DMS 273 treated with DMSO at 0.1 percent for 48 hours (cell line): Measurements from ENCODE around the gene HBZ.
"Not testable (repeated sequence)": the region's sequence is repeated elsewhere in the genome, so short reads cannot be mapped to it uniquely, and the experiment has no call there.

Experiments
- DNase-seq: peaks from one replicate; lab custom pipeline; 2025; lab: John Stamatoyannopoulos, UW

The HBZ gene

DNA sequence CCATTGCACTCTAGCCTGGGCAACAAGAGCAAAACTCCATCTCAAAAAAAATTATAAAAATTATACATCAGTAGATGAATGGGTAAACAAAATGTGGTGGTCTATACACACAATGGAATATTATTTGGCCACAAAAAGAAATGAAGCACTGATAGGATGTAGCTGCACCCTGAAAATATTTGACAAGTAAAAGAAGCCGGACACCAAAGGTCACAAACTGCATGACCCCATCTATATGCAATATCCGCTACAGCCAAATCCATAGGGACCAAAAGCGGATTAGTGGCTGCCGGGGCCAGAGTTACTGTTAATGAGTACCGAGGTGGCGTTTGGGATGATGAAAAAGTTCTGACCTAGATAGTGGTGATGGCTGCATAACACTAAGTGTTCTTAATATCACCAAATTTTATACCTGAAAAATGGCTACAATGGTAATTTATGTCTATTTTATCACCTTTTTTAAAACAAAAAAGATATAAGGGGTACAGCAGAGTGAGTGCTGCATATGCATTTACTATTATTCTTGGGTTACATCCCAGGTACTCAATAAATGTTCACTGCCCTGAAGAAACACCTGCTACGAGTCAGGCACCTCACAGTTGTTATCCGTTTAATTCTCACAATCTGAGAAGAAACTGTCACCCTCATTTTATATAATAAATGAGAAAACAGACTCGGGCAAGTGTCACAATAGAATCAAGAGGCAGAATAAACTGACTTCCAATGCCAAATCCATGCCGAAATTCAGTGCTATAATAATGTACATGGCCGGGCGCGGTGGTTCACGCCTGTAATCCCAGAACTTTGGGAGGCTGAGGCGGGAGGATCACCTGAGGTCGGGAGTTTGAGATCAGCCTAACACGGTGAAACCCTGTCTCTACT is 27.0 kb downstream of the HBZ start:
- DNase-seq, result no peak

DNA sequence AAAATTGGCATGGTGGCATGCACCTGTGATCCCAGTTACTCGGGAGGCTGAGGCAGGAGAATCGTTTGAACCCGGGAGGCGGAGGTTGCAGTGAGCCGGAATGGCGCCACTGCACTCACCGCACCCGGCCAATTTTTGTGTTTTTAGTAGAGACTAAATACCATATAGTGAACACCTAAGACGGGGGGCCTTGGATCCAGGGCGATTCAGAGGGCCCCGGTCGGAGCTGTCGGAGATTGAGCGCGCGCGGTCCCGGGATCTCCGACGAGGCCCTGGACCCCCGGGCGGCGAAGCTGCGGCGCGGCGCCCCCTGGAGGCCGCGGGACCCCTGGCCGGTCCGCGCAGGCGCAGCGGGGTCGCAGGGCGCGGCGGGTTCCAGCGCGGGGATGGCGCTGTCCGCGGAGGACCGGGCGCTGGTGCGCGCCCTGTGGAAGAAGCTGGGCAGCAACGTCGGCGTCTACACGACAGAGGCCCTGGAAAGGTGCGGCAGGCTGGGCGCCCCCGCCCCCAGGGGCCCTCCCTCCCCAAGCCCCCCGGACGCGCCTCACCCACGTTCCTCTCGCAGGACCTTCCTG is 27.7 kb downstream of the HBZ start, which contains the start of gene HBQ1:
HBQ1 (plus strand) TSS at position 359 of the 575 bp plus-strand sequence; CDS start at position 387, 28 bp downstream.
- no peak for DNase-seq

DNA sequence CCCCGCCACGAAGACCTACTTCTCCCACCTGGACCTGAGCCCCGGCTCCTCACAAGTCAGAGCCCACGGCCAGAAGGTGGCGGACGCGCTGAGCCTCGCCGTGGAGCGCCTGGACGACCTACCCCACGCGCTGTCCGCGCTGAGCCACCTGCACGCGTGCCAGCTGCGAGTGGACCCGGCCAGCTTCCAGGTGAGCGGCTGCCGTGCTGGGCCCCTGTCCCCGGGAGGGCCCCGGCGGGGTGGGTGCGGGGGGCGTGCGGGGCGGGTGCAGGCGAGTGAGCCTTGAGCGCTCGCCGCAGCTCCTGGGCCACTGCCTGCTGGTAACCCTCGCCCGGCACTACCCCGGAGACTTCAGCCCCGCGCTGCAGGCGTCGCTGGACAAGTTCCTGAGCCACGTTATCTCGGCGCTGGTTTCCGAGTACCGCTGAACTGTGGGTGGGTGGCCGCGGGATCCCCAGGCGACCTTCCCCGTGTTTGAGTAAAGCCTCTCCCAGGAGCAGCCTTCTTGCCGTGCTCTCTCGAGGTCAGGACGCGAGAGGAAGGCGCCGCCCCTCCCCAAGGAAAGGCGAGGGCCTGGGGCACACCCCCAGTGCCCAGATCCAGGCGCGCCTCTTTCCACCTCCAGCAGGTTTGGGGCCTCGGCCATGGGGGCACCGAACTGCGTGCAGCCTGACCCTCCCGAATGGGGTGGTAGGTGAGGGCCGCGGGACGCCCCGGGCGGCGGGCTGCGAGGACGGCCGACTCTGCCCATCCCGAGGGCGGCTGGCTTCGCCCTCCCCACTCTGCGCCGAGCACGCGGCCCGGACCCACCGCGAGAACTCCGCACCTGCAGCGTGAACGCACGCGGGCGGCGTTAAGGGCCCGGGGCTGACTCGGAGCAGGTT is 28.5 kb downstream of the HBZ start:
- peak; percentile 54 for DNase-seq

DNA sequence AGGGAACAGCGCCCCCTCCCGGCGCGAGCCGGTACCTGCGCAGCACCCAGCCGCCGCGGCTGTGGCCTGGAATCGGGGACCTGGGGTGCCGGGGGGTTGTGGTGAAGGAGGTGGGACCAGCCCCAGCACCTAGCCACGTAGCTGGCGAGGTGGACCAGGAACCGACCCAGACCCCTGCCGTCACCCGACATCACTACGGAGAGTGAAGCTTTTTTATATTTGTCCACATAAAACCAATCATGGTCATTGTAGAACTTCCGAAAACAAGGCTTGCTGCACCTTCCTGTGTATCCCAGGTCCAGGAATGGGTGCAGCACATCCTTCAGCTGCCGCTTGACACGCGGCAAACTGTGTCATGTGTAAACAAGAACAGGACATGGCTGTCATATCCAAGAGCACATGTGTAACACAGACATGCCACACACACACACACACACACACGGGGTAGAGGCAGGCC is 29.1 kb downstream of the HBZ start:
- no peak for DNase-seq

DNA sequence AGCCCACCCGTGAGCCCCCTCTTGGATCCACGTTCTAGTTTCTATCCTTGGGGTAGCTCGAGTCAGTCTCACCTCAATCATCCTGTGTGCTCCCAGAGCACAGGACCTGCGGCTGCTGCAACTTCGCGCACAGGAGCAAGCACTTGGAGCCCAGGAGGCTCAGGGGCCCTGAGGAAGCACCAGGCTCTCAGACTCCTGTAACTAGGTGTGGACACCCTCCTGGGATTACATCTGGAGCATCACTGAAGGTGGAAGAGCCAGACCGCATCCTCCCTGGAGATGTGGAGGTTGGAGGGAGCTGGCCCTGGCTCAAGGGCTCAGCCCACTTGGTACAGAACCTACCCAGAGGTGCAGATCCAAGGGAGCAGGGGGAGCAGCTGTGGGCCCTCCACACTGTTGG is 30.6 kb downstream of the HBZ start:
- DNase-seq, result no peak

DNA sequence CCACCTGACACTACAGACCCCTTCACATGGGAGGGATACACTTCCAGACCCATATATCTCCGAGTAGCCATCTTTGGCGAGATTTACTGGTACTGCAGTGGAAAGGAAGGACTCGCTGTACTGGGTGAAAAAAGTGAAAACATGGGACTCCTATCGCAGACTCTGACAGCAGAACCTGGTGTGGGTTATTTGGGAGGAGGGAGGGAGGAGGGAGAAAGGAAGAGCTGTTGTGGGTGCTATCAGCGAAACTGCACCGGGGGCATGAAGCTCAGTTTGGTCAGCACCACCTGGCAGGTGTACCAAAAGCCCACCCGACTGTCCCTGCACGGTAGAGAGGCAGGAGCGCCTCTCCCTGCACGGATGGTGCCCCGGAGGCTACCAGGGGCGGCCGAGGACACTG is 32.8 kb downstream of the HBZ start:
- DNase-seq, result no peak

DNA sequence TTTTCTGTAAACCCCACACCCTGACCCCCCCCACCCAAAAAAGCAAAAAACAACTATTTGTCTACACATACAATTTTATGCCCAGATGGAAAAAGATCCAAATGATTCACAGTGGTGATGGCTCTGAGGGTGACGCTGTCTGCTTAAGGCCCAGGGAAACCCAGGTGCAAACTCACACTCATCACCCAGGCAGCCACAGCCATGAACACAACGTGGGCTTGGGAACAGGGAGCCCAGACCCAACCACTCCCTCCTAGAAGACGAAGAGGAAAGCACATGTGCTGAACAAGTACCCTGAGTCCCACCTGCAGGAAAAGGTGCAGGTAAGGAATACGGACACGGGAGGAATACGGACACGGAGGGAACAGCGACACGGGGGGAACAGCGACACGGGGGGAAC is 33.2 kb downstream of the HBZ start:
- DNase-seq, result no peak

DNA sequence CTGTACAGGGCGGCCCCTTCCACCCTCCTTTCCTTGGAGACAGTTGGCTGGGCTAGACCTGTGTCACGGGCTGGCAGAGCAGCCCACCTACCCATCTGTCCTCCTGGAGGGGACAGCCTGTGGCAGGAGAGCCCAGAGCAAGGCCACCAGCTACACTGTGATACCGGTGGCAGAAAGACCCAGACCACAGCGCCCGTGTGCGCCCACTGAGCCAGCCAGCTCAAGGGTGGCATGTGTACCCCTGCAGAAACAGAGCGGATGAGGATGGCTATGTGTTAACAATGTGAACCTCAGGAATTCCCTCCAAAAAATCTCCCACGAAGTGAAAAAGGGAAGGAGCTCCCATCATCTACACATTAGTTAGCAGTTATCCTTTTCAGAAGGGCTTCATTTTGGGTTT is 34.9 kb downstream of the HBZ start:
- DNase-seq, result no peak

DNA sequence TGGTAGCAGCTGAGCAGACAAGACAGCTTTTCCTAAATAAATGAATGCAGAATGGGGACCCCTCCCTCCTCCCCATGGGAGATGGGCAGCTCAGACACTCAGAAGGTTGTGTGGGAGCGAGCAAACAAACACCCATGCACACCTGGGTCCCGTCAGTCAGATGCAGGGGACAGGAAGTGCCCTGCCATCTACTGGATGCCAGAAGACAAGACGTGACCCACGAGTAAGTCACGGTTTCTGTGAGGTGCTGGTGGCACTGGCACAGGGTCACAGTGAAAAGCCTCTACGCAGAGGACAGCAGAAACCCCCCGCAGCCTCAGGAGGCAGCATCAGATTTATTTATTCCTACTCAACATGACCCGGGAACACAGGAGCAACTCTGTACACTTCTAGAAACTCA is 36.2 kb downstream of the HBZ start:
- no peak for DNase-seq

DNA sequence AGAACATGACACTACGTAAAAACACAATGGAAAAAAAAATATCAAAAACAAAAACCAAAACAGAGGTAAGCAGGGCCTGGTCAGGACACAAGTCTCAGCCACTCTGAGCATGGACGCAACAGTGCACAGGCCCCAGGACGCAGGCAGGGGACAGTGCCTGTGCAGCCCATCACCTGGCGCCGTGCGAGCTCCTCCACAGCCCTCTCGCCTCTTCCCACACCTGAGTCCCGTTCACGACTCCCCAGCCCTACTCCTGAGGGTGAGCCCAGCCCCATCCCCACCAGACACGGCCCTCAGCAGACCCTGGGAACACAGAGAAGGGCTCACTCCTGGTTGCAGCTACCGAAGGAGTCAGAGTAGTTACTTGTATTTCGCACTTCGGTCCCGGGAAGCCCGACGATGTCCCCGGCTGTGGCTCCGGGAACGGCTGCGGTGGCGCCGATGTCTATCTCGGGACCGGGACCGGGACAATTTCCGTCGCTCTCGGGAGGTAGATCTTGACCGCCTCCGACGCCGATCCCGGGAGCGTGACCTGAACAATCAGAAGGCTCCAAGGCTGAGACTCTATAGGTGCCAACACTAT is 37.3 kb downstream of the HBZ start:
- no peak for DNase-seq

DNA sequence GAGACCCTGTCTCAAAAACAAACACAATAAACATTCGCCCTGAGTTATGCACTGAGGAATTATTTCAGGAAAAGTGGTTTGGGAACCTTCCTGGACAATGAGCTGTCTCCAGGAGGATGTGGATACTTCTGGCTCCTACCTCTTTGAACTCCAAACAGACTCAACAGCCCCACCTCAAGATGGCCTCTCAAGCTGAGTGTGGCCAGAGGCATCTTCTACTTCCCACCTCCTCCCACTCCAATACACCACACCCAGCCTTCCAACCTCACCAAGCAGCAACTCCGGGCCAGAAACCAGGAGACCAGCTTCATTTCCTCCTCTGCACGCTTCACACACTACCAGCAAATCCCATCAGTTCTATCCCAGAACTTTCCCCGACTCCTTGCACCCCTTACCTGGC is 39.4 kb downstream of the HBZ start:
- no peak for DNase-seq

DNA sequence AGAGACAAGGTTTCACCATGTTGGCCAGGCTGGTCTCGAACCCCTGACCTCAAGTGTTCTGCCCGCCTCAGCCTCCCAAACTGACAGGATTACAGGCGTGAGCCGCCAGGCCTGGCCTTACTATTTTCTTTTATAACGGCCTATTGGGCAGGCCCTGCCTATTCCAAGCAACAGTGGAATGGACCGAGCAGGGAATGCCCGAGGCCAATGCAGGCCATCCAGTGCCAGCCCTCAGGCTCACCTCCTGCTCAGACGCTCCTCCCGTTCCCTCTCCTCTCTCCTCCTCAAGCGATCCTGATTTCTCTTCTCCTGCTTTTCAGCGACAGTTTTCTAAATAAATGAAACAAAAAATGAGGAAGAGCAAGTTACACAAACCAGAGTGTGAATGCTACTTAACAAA is 40.2 kb downstream of the HBZ start:
- DNase-seq, result no peak

DNA sequence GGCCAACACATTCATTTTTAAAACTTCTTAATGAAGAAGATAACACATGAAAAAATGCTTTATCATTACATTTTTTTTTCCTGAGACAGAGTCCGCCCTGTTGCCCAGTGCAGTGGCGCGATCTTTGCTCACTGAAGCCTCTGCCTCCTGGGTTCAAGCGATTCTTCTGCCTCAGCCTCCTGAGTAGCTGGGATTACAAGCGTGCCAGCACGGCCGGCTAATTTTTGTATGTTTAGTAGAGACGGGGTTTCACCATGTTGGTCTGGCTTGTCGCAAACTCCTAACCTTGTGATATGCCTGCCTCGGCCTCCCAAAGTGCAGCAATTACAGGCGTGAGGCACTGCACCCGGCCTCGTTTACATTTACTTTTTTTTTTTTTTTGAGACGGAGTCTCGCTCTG is 41.0 kb downstream of the HBZ start:
- no peak for DNase-seq

DNA sequence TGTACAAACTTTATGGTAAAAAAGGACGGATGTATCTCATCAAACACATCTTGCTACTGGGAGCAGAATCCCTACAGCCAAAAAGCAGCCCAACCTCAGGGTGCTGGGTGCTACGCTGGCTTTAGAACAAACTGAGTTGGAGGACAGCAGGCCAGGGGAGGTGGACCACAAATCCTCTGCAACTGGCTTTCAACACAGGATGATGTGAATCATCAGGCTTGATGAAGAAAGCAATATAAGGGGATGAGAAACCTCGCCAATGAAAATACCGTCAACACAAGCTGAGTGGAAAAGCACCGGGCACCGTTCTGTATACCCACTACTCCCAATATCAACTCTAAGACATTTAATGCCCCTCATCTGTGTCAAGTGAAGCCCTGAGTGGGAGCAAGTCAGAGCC is 42.1 kb downstream of the HBZ start:
- DNase-seq, result no peak

DNA sequence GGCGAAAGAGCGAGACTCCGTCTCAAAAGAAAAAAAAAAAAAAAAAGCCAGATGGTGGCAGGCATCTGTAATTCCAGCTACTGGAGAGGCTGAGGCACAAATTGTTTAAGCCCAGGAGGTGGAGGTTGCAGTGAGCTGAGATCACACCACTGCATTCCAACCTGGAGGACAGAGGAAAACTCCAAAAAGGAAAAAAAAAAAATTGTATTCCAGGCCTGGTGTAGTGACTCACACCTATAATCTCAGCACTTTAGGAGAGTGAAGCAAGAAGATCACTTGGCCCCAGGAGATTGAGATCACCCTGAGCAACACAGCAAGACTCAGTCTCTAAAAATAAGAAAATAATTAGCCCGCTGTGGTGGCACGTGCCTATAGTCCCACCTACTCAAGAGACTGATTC is 47.9 kb downstream of the HBZ start:
- no peak for DNase-seq

DNA sequence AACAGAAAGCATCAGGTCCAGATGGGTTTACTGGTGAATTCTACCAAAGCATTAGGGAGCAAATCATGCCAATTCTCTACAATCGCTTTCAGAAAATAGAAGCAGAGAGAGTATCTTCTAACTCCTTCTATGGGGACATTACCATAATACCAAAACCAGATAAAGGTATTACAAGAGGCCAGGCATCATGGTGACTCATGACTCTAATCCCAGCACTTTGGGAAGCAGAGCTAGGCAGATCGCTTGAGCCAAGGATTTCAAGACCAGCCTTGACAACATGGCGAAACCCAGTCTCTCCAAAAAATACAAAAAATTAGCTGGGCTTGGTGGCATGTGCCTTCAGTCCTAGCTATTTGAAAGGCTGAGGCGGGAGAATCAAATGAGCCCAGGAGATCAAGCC is 50.8 kb downstream of the HBZ start:
- no peak for DNase-seq

DNA sequence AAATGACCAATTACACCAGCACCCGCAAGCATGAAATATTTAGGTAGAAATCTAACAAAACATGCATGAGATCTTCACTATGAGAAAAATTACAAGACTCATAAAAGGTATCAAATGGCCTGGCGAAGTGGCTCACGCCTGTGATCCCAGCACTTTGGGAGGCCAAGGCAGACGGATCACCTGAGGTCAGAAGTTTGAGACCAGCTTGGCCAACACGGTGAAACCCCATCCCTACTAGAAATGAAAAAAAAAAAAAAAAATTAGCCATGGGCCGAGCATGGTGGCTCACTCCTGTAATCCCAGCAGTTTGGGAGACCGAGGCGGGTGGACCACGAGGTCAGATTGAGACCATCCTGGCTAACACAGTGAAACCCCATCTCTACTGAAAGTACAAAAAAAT is 51.6 kb downstream of the HBZ start:
- not testable (repeated sequence) for DNase-seq
